HepG2 (cell line): Measurements from ENCODE around the gene GATAD2B. TPM values are rescaled to one million over a fixed set of nuclear protein-coding genes. Genes with fewer than 3 reads are reported as not detected.

Experiments
- ATF5 ChIP-seq: sonication (generic); formaldehyde crosslinking; IDR thresholded peaks from 2 replicates; pipeline ENCODE4 v1.4.0; 2020; ENCODE audit warnings: mild to moderate bottlenecking, low read depth, missing genetic modification reagents
- ATF7-NPFF ChIP-seq: sonication (generic); formaldehyde crosslinking; IDR thresholded peaks from 2 replicates; pipeline ENCODE4 v1.8.1; 2023; ENCODE audit warnings: mild to moderate bottlenecking, low read depth, missing genetic modification reagents, moderate library complexity
- ATRX ChIP-seq: sonication (generic); formaldehyde crosslinking; IDR thresholded peaks from 2 replicates; pipeline ENCODE4 v1.4.0; 2020; ENCODE audit warnings: missing genetic modification reagents, borderline replicate concordance
- CBX5 ChIP-seq: sonication (generic); formaldehyde crosslinking; IDR thresholded peaks from 2 replicates; pipeline ENCODE4 v1.4.0; 2020; ENCODE audit warnings: missing genetic modification reagents, borderline replicate concordance
- E2F5 ChIP-seq: sonication (generic); formaldehyde crosslinking; conservative IDR thresholded peaks from 2 replicates; pipeline ENCODE4 v1.4.0; 2020; ENCODE audit warnings: missing genetic modification reagents
- GATAD2A ChIP-seq: IDR thresholded peaks from 2 replicates; pipeline ENCODE4 v1.6.1; 2016
- MIXL1 ChIP-seq: IDR thresholded peaks from 2 replicates; pipeline ENCODE4 v1.6.1; 2016
- MXI1 ChIP-seq: IDR thresholded peaks from 3 replicates; pipeline ENCODE4 v1.6.1; 2012; ENCODE audit warnings: low read depth, low read length, inconsistent platforms, borderline replicate concordance
- NFATC3 ChIP-seq: sonication (generic); formaldehyde crosslinking; IDR thresholded peaks from 2 replicates; pipeline ENCODE4 v1.5.1; 2020; ENCODE audit warnings: mild to moderate bottlenecking, missing genetic modification reagents
- NFYC ChIP-seq: IDR thresholded peaks from 2 replicates; pipeline ENCODE4 v1.6.1; 2016; ENCODE audit warnings: missing genetic modification reagents, missing compliant biosample characterization
- PAX8 ChIP-seq: sonication (generic); formaldehyde crosslinking; IDR thresholded peaks from 2 replicates; pipeline ENCODE4 v1.8.0; 2022; ENCODE audit warnings: mild to moderate bottlenecking, missing genetic modification reagents, borderline replicate concordance
- PPARG ChIP-seq: conservative IDR thresholded peaks from 2 replicates; pipeline ENCODE4 v1.6.1; 2016; ENCODE audit warnings: missing biosample characterization, missing genetic modification reagents
- PTBP1 ChIP-seq: fragments of 200-400 bp; formaldehyde crosslinking; IDR thresholded peaks from 2 replicates; pipeline ENCODE4 v1.6.1; 2018; ENCODE audit warnings: low read length, low read depth; ENCODE audit not compliant: poor library complexity, severe bottlenecking
- SETDB1 ChIP-seq: sonication (generic); formaldehyde crosslinking; IDR thresholded peaks from 2 replicates; pipeline ENCODE4 v1.5.1; 2020; ENCODE audit warnings: missing genetic modification reagents, mild to moderate bottlenecking, borderline replicate concordance
- TAF1 ChIP-seq: sonication (generic); formaldehyde crosslinking; IDR thresholded peaks from 2 replicates; pipeline ENCODE4 v1.4.0; 2020; ENCODE audit warnings: missing genetic modification reagents
- ZFP91 ChIP-seq: sonication (generic); formaldehyde crosslinking; IDR thresholded peaks from 2 replicates; pipeline ENCODE4 v1.9.0; 2022; ENCODE audit warnings: missing genetic modification reagents, mild to moderate bottlenecking, borderline replicate concordance
- ZNF24 ChIP-seq: fragments of 450-650 bp; IDR thresholded peaks from 2 replicates; pipeline ENCODE4 v1.6.1; 2017; ENCODE audit warnings: antibody characterized with exemption, mild to moderate bottlenecking
- ZNF317 ChIP-seq: sonication (generic); formaldehyde crosslinking; IDR thresholded peaks from 2 replicates; pipeline ENCODE4 v1.5.0; 2020; ENCODE audit warnings: mild to moderate bottlenecking, missing genetic modification reagents
- ZNF34 ChIP-seq: sonication (generic); formaldehyde crosslinking; IDR thresholded peaks from 2 replicates; pipeline ENCODE4 v1.4.0; 2020; ENCODE audit warnings: mild to moderate bottlenecking, missing genetic modification reagents, borderline replicate concordance
- ZNF354B ChIP-seq: sonication (generic); formaldehyde crosslinking; IDR thresholded peaks from 2 replicates; pipeline ENCODE4 v1.8.0; 2022; ENCODE audit warnings: mild to moderate bottlenecking, missing genetic modification reagents
- ZNF460 ChIP-seq: sonication (generic); formaldehyde crosslinking; IDR thresholded peaks from 2 replicates; pipeline ENCODE4 v1.5.1; 2020; ENCODE audit warnings: missing genetic modification reagents, mild to moderate bottlenecking, borderline replicate concordance
- ZNF546 ChIP-seq: sonication (generic); formaldehyde crosslinking; conservative IDR thresholded peaks from 2 replicates; pipeline ENCODE4 v1.8.1; 2023; ENCODE audit warnings: mild to moderate bottlenecking, missing genetic modification reagents
- ZNF549 ChIP-seq: sonication (generic); formaldehyde crosslinking; IDR thresholded peaks from 2 replicates; pipeline ENCODE4 v1.5.0; 2020; ENCODE audit warnings: missing genetic modification reagents
- polyA plus RNA-seq, 8 experiments: library from polyadenylated mRNA; depleted of rRNA in 3 of 8; stranded (reverse) in 7 of 8; unstranded in 1 of 8; fragments of >200 nt; fragmentation: Illumina TruSeq in 4 of 8; extraction: Trizol in 4 of 8; gene quantifications; 2 replicates each; pipeline versions ENCODE4 v1.2.1 to v1.2.3, GENCODE V29; 2011 to 2016; ENCODE audit warnings: low read depth in 4 of 8, missing spikeins in 1 of 8, mixed read lengths in 1 of 8; ENCODE audit not compliant: insufficient read depth in 1 of 8
- total RNA-seq, 5 experiments: library from RNA; depleted of rRNA; stranded (reverse); fragments of >200 nt; fragmentation: Illumina TruSeq; extraction: Trizol; gene quantifications; 2 replicates each; pipeline ENCODE4 v1.2.3, GENCODE V29; 2016; ENCODE audit warnings: low read depth in 1 of 5
- TF ChIP-seq, protein P1 (sequence below): sonication (generic); formaldehyde crosslinking; IDR thresholded peaks from 2 replicates; pipeline ENCODE4 v1.4.0; 2020; ENCODE audit warnings: mild to moderate bottlenecking, missing genetic modification reagents
- TF ChIP-seq, protein P2 (sequence below): sonication (generic); formaldehyde crosslinking; IDR thresholded peaks from 2 replicates; pipeline ENCODE4 v1.4.0; 2020; ENCODE audit warnings: missing genetic modification reagents

GATAD2B gene
- total and polyA plus RNA-seq, 2 of the 13 experiments (the other 11 are each of a cell fraction or from before 2014, with no cell fraction given) = 3.2 to 5.2 TPM

DNA sequence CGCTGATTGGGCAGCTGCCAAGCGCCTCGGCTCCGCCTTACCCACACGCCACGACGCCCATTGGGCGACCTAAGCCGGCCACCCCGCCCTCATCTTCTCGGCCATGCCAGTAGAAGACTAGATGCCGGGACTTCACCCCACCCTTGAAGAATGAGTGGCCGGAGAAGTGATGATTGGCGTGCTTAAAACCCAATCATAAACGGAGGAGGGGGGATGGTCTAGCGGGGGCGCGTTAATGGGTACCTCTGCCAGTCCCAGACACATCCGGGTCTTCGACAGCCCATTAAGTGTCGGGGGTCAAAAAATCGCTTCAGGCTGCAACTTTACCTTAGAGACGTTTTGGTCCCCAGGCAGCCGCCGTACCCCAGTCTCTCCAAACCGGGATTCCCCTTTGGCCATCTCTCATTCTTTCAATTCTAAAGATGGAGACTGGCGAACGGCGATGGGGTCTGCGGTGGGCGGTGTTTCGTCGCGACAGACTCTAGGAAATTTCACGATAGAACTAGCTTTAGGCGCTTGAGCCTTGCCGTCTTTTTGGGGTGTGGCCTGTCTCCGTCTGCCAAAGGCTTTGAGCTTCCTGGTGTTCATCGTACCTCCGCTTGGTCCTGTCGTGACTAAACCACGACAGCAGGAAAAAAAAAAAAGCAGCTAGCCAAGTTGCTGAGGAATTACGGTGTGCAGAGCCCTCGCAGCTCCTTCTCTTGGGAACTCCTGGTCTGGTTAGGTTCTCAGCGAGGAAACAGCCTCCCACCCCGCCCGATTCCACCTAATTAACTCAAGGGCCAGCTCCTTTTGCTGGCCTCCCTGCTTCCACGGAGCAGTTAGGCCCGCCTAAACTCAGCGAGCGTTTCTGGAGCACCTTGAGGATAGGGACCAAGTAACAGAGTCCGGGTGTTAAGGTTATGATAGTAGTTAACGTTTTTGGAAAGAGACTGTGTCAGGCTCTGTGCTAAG is at the start of gene GATAD2B (continued):
- TF ChIP-seq E2F5 (CRISPR knock-in tag) (no peak), ATF5 (no peak), ATRX (CRISPR knock-in tag) (no peak), ZNF34 (CRISPR knock-in tag) (no peak), MIXL1 (CRISPR knock-in tag) (0 out of 2 replicates have a peak, but pooled peaks have one; percentile 12), PTBP1 (no peak), ZNF460 (CRISPR knock-in tag) (no peak; the same call in 1 of the 2 replicates), MXI1 (peak; percentile 64; the same call in 1 of the 3 replicates), PAX8 (no peak), ZNF354B (CRISPR knock-in tag) (no peak), PPARG (CRISPR knock-in tag) (0 out of 2 replicates have a peak, but pooled peaks have one; percentile 43), NFATC3 (CRISPR knock-in tag) (no peak), ZNF546 (0 out of 2 replicates have a peak, but pooled peaks have one; percentile 48), NFYC (CRISPR knock-in tag) (peak; percentile 93), ZNF317 (0 out of 2 replicates have a peak, but pooled peaks have one; percentile 45), CBX5 (peak; percentile 44; the same call in 1 of the 2 replicates), ZNF24 (no peak), ATF7-NPFF (0 out of 2 replicates have a peak, but pooled peaks have one; percentile 36), SETDB1 (CRISPR knock-in tag) (no peak), GATAD2A (CRISPR knock-in tag) (peak; percentile 53), TAF1 (CRISPR knock-in tag) (peak; percentile 64; the same call in 1 of the 2 replicates), ZFP91 (CRISPR knock-in tag) (peak; percentile 59; the same call in 1 of the 2 replicates), ZNF549 (no peak)
- TF ChIP-seq, protein P1, sequence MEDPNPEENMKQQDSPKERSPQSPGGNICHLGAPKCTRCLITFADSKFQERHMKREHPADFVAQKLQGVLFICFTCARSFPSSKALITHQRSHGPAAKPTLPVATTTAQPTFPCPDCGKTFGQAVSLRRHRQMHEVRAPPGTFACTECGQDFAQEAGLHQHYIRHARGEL (CRISPR knock-in tag) = no peak
- TF ChIP-seq, protein P2, sequence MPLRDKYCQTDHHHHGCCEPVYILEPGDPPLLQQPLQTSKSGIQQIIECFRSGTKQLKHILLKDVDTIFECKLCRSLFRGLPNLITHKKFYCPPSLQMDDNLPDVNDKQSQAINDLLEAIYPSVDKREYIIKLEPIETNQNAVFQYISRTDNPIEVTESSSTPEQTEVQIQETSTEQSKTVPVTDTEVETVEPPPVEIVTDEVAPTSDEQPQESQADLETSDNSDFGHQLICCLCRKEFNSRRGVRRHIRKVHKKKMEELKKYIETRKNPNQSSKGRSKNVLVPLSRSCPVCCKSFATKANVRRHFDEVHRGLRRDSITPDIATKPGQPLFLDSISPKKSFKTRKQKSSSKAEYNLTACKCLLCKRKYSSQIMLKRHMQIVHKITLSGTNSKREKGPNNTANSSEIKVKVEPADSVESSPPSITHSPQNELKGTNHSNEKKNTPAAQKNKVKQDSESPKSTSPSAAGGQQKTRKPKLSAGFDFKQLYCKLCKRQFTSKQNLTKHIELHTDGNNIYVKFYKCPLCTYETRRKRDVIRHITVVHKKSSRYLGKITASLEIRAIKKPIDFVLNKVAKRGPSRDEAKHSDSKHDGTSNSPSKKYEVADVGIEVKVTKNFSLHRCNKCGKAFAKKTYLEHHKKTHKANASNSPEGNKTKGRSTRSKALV (CRISPR knock-in tag) = no peak
